Panc1 (cell line): ENCODE data around the gene NKX2-4. TPM values are rescaled to one million over a fixed set of nuclear protein-coding genes. Genes with fewer than 3 reads are reported as not detected.

Source experiments
- ATAC-seq: fragments of 200-7000 bp; cut with Tn5 transposase; 2 replicates; pipeline ENCODE4 v1.9.1; 2020; ENCODE audit warnings: mild to moderate bottlenecking, moderate library complexity
- BruUV-seq: library from RNA; stranded (reverse); fragments of 400-500 nt; replicated peaks from 2 replicates; lab custom pipeline; 2021; lab: Mats Ljungman, UMichigan
- CTCF ChIA-PET: fragments of 300-600 bp; sonication (Branson Sonifier 250); formaldehyde crosslinking; loops from one replicate; lab custom pipeline; 2022; ENCODE audit warnings: antibody characterized with exemption; lab: Charles Lee
- POLR2A ChIA-PET: fragments of 300-600 bp; sonication (Branson Sonifier 250); formaldehyde crosslinking; loops from one replicate; lab custom pipeline; 2022; ENCODE audit warnings: antibody characterized with exemption; lab: Charles Lee
- DNase-seq: peaks from one replicate; pipeline ENCODE4 v3.0.0-alpha.2; 2010; ENCODE audit warnings: low read depth, low spot score
- H3K27ac ChIP-seq: 2 replicates; pipeline ENCODE4 v1.5.1; 2011; ENCODE audit warnings: mild to moderate bottlenecking, low read length, inconsistent platforms
- H3K27me3 ChIP-seq: fragments of 200-500 bp; sonication (Bioruptor generic); 2 replicates; pipeline ENCODE4 v1.6.0; 2014; ENCODE audit warnings: low read length, inconsistent platforms; ENCODE audit not compliant: control insufficient read depth, insufficient read depth
- H3K36me3 ChIP-seq: fragments of 200-500 bp; sonication (Bioruptor generic); 2 replicates; pipeline ENCODE4 v1.5.1; 2014; ENCODE audit warnings: inconsistent platforms, mild to moderate bottlenecking, low read length, moderate library complexity; ENCODE audit not compliant: control insufficient read depth, insufficient read depth
- H3K4me1 ChIP-seq: 2 replicates; pipeline ENCODE4 v1.5.1; 2011; ENCODE audit warnings: inconsistent platforms, mild to moderate bottlenecking, low read length, moderate library complexity; ENCODE audit not compliant: control insufficient read depth, insufficient read depth
- H3K4me3 ChIP-seq, 2 experiments: 2 replicates each; pipeline ENCODE4 v1.5.1; 2011 to 2012; ENCODE audit warnings: low read depth in 2 of 2, low read length in 2 of 2, mild to moderate bottlenecking in 2 of 2, inconsistent platforms in 1 of 2, moderate library complexity in 1 of 2
- H3K9me3 ChIP-seq: fragments of 200-500 bp; sonication (Bioruptor generic); 2 replicates; pipeline ENCODE4 v1.5.1; 2014; ENCODE audit warnings: low read depth, mild to moderate bottlenecking, inconsistent platforms, low read length, moderate library complexity; ENCODE audit not compliant: control insufficient read depth, insufficient read depth
- POLR2AphosphoS5 ChIP-seq: IDR thresholded peaks from 2 replicates; pipeline ENCODE4 v1.6.1; 2012; ENCODE audit warnings: mild to moderate bottlenecking, low read depth, low read length, moderate library complexity
- REST ChIP-seq, 2 experiments: IDR thresholded peaks; 2 replicates each; pipeline ENCODE4 v1.6.1; 2011 to 2012; ENCODE audit warnings: low read depth in 2 of 2, control low read depth in 1 of 2, low read length in 1 of 2, mild to moderate bottlenecking in 1 of 2, moderate library complexity in 1 of 2; ENCODE audit not compliant: insufficient read depth in 1 of 2
- SIN3A ChIP-seq: IDR thresholded peaks from 2 replicates; pipeline ENCODE4 v1.6.1; 2012; ENCODE audit warnings: low read depth, mild to moderate bottlenecking, low read length, moderate library complexity, borderline replicate concordance; ENCODE audit not compliant: insufficient read depth
- TCF7L2 ChIP-seq: IDR thresholded peaks from 2 replicates; pipeline ENCODE4 v1.6.1; 2011; ENCODE audit warnings: mild to moderate bottlenecking, low read depth, low read length, inconsistent platforms
- in situ Hi-C: cut with HindIII; loops from 2 replicates; pipeline ENCODE4 v1.10.0; 2016; ENCODE audit warnings: low sequenced_read_pairs, low pct_unique_long_range_greater_than_20kb
- intact Hi-C: fragments of 100-400 bp; cut with micrococcal nuclease; formaldehyde crosslinking; loops from one replicate; pipeline ENCODE4 v1.10.0; 2022; ENCODE audit not compliant: unreplicated experiment
- total RNA-seq: library from RNA; stranded (reverse); gene quantifications from one replicate; pipeline ENCODE4 v1.2.1, GENCODE V29; 2021; ENCODE audit not compliant: unreplicated experiment
- TF ChIP-seq, protein P1 (sequence below): fragments of 450-650 bp; IDR thresholded peaks from 2 replicates; pipeline ENCODE4 v1.5.1; 2017; ENCODE audit warnings: mild to moderate bottlenecking

NKX2-4 gene
- total RNA-seq, 1 experiment from 2014 or later: not detected

DNA sequence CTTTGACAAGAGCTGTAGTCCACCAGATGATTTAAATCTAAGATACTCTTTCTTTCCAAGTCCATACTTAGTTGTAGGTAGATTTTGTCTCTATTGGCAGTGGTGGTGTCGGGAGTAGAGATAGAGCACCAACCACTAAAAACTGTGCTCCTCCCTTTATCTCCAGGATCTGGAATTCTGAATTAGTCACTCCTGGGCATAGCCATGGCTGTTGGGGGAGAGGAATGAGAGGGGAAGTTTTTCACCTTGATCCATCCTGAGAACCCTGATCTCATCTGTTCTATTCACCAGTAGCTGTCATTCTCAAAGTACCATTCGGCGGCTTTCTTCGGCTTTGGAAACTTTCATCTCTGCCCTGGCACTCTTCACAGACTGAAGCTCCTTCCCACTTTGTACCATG is 35.6 kb upstream of the NKX2-4 start:
- ATAC-seq (no peak), DNase-seq (no peak)
- Histone ChIP-seq H3K9me3 (no peaks in the 10 kb centered on the region), H3K36me3 (no peaks in the 10 kb centered on the region), H3K4me1 (no peaks in the 10 kb centered on the region), H3K4me3 (no peak overlapping the region), H3K27ac (no peak overlapping the region), H3K27me3 (0 out of 2 replicates have a peak, but pooled peaks cover 2% of the 10 kb centered on the region)
- intact Hi-C loops (no loop called here), in situ Hi-C loops (no loop called here)
- BruUV-seq: no TSS peak
- ChIA-PET CTCF (no interaction called here), POLR2A (no interaction called here)
- TF ChIP-seq, protein P1, sequence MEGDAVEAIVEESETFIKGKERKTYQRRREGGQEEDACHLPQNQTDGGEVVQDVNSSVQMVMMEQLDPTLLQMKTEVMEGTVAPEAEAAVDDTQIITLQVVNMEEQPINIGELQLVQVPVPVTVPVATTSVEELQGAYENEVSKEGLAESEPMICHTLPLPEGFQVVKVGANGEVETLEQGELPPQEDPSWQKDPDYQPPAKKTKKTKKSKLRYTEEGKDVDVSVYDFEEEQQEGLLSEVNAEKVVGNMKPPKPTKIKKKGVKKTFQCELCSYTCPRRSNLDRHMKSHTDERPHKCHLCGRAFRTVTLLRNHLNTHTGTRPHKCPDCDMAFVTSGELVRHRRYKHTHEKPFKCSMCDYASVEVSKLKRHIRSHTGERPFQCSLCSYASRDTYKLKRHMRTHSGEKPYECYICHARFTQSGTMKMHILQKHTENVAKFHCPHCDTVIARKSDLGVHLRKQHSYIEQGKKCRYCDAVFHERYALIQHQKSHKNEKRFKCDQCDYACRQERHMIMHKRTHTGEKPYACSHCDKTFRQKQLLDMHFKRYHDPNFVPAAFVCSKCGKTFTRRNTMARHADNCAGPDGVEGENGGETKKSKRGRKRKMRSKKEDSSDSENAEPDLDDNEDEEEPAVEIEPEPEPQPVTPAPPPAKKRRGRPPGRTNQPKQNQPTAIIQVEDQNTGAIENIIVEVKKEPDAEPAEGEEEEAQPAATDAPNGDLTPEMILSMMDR: no peak
- no peak for TF ChIP-seq SIN3A
- TF ChIP-seq POLR2AphosphoS5: no peak
- TF ChIP-seq REST (IDR thresholded peaks at IDR 0.05; ENCODE audit: insufficient read depth in 1 of 2, low read depth in 2 of 2, low read length in 1 of 2): no peak
- no peak for TF ChIP-seq TCF7L2

GRCh38 chr20:21430020-21430419 is 32.7 kb upstream of the NKX2-4 start:
- POLR2A ChIA-PET: no interaction called here
- CTCF ChIA-PET: no interaction called here
- intact Hi-C loops: no loop called here

More at GRCh38 chr20:21430020-21430419, 32.7 kb upstream of the NKX2-4 start:
- H3K4me3 ChIP-seq: no peak overlapping the region
- ATAC-seq: no peak
- TF ChIP-seq TCF7L2: no peak
- no peak for TF ChIP-seq SIN3A
- no peak for TF ChIP-seq POLR2AphosphoS5
- TF ChIP-seq REST (IDR thresholded peaks at IDR 0.05; ENCODE audit: insufficient read depth in 1 of 2, low read depth in 2 of 2, low read length in 1 of 2): no peak
- TF ChIP-seq, protein P1: no peak
- BruUV-seq: no TSS peak
- H3K27me3 ChIP-seq: 0 out of 2 replicates have a peak, but pooled peaks cover 2% of the 10 kb centered on the region
- H3K9me3 ChIP-seq: no peaks in the 10 kb centered on the region
- H3K4me1 ChIP-seq: no peaks in the 10 kb centered on the region
- in situ Hi-C loops: no loop called here
- no peak for DNase-seq
- no peaks in the 10 kb centered on the region for H3K36me3 ChIP-seq
- H3K27ac ChIP-seq: no peak overlapping the region
